HTERT RPE-1 (cell line): ENCODE data around the gene PSMG1.

ENCODE experiments used
- in situ Hi-C: fragments of 300-500 bp; cut with MboI; formaldehyde crosslinking; loops from 4 replicates; pipeline ENCODE4 v1.14.3; 2020; ENCODE audit warnings: low sequenced_read_pairs

The PSMG1 gene

GRCh38 chr21:39125752-39126485 is 57.3 kb downstream of the PSMG1 start:
- in situ Hi-C loops = no loop called here
